ENCODE measurements around the gene NLGN3. TPM values are rescaled to one million over a fixed set of nuclear protein-coding genes. Genes with fewer than 3 reads are reported as not detected.

Gene NLGN3
- total and polyA plus RNA-seq, 2 donors (not counting 3 experiments of a cell fraction or from before 2014, with no cell fraction given) = 0.37 to 0.40 TPM

GRCh38 chrX:71131510-71131909 is 13.1 kb upstream of the NLGN3 start:
- H3K9me1 ChIP-seq (replicated peaks; ENCODE audit: control insufficient read depth, extremely low read depth, insufficient read depth, low read length) = no peaks in the 10 kb centered on the region
- no peak overlapping the region for H2AFZ ChIP-seq (ENCODE audit: low read depth, low read length)
- peaks cover 9 to 61% of the 10 kb centered on the region in 2 experiments for H3K36me3 ChIP-seq (ENCODE audit: control insufficient read depth in 2 of 2, extremely low read depth in 1 of 2, insufficient read depth in 2 of 2, low read length in 2 of 2)
- DNase-seq (ENCODE audit: low read depth, low spot score) = no peak
- dilution Hi-C loops (cut with MboI; ENCODE audit: extremely low pct_ligation_motif_present, low sequenced_read_pairs) = no loop called here
- BruUV-seq (replicated peaks) = no TSS peak
- ChIA-PET POLR2A (no interaction called here), CTCF (no interaction called here)
- no peak overlapping the region for H3K4me3 ChIP-seq (replicated peaks in 1 of 3; ENCODE audit: insufficient read depth in 1 of 3, low read depth in 1 of 3, low read length in 3 of 3)
- no peak overlapping the region for H3K9ac ChIP-seq (replicated peaks; ENCODE audit: extremely low read depth, insufficient read depth, low read length)
- H3K27me3 ChIP-seq (ENCODE audit: control insufficient read depth in 2 of 2, insufficient read depth in 2 of 2, low read length in 2 of 2) = no peaks in the 10 kb centered on the region
- intact Hi-C loops (cut with micrococcal nuclease) = no loop called here
- H3K9me3 ChIP-seq (replicated peaks; ENCODE audit: control insufficient read depth, insufficient read depth, low read length) = no peaks in the 10 kb centered on the region
- H3K4me2 ChIP-seq (ENCODE audit: insufficient read depth, low read length) = no peak overlapping the region
- no peak overlapping the region for H3K27ac ChIP-seq (ENCODE audit: insufficient read depth, low read depth, low read length)
- TF ChIP-seq FOS (IDR thresholded peaks at IDR 0.05; ENCODE audit: borderline replicate concordance, insufficient read depth, low read length) = no peak
- no peak for TF ChIP-seq GATA2 (IDR thresholded peaks at IDR 0.05; ENCODE audit: insufficient read depth, insufficient read length, low read depth, low read length)
- TF ChIP-seq POLR2A (IDR thresholded peaks at IDR 0.05; ENCODE audit: low read depth, low read length) = no peak
- no peak for TF ChIP-seq MYC (IDR thresholded peaks at IDR 0.05; ENCODE audit: low read depth, low read length)
- no peak for TF ChIP-seq MAX (IDR thresholded peaks at IDR 0.05; ENCODE audit: insufficient read depth, insufficient read length)
- no peak for TF ChIP-seq POLR2AphosphoS5 (IDR thresholded peaks at IDR 0.05; ENCODE audit: insufficient read depth, low read depth, low read length)
- TF ChIP-seq, protein P1, sequence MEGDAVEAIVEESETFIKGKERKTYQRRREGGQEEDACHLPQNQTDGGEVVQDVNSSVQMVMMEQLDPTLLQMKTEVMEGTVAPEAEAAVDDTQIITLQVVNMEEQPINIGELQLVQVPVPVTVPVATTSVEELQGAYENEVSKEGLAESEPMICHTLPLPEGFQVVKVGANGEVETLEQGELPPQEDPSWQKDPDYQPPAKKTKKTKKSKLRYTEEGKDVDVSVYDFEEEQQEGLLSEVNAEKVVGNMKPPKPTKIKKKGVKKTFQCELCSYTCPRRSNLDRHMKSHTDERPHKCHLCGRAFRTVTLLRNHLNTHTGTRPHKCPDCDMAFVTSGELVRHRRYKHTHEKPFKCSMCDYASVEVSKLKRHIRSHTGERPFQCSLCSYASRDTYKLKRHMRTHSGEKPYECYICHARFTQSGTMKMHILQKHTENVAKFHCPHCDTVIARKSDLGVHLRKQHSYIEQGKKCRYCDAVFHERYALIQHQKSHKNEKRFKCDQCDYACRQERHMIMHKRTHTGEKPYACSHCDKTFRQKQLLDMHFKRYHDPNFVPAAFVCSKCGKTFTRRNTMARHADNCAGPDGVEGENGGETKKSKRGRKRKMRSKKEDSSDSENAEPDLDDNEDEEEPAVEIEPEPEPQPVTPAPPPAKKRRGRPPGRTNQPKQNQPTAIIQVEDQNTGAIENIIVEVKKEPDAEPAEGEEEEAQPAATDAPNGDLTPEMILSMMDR (IDR thresholded peaks at IDR 0.05; ENCODE audit: extremely low read depth in 1 of 2, insufficient read depth in 1 of 2, low read depth in 1 of 2, low read length in 2 of 2) = no peak
- no peak for TF ChIP-seq EZH2 (IDR thresholded peaks at IDR 0.05; ENCODE audit: borderline replicate concordance, low read depth, low read length, severe bottlenecking)
- no peak for TF ChIP-seq JUN (IDR thresholded peaks at IDR 0.05; ENCODE audit: borderline replicate concordance, insufficient read depth, insufficient read length, low read depth)
- H3K4me1 ChIP-seq (ENCODE audit: control insufficient read depth, extremely low read depth, insufficient read depth, low read length) = no peaks in the 10 kb centered on the region
- no peak for FAIRE-seq
- no peaks in the 10 kb centered on the region for H4K20me1 ChIP-seq (replicated peaks; ENCODE audit: control insufficient read depth, extremely low read depth, insufficient read depth, low read length)
- no peaks in the 10 kb centered on the region for H3K79me2 ChIP-seq (ENCODE audit: control insufficient read depth, insufficient read depth, low read length)
